Stimulated activated CD8-positive, alpha-beta memory T cell treated with anti-CD3 and anti-CD28 coated beads, Interleukin-7, amount 100 ng/mL, for 4 hours (primary cell): Measurements from ENCODE around the gene YRDC.

Experiments
- DNase-seq, 2 donors: peaks; one replicate each; pipeline ENCODE4 v3.0.0-alpha.2; 2020; ENCODE audit warnings: low read depth in 2 of 2

Gene YRDC

DNA sequence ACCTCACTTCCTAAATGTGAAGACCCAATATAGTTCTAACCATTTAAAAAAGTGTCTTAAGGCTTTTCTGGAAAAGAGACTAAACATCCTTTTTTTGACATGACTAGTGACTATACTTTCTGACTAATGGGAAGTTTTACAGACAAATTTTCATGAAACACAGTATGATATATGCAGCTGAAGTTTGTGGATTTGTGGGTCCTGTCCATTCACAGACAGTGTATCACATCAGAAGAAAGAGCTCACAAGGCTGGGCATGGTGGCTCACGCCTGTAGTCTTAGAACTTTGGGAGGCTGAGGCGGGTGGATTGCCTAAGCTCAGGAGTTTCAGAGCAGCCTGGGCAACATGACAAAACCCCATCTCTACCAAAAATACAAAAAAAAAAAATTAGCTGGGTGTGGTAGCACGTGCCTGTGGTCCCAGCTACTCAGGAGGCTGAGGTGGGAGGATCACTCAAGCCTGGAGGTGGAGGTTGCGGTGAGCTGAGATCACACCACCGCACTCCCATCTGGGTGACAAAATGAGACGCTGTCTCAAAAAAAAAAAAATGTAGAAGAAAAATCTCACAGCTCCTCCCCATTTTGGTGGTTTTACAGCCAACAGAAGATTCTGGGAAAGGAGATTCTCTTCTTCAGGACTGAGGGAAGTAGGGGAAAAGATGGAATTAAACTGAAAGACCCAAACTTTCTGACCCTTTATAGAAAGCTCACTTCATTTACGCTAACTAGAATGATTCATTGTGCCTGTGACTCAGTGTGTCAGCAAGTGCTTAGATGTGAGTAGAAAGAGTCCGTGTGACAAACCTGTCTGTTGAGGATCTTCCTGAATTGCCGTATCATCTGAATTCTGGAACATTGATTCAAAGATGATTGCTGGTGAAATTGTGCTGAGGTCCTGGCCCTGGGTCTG is 15.2 kb upstream of the YRDC start:
- DNase-seq = peak in 1 of 2 donors; percentile 16

GRCh38 chr1:37821481-37821880 is 13.5 kb upstream of the YRDC start:
- DNase-seq = no peak

GRCh38 chr1:37817481-37817880 is 9.5 kb upstream of the YRDC start:
- no peak for DNase-seq

DNA sequence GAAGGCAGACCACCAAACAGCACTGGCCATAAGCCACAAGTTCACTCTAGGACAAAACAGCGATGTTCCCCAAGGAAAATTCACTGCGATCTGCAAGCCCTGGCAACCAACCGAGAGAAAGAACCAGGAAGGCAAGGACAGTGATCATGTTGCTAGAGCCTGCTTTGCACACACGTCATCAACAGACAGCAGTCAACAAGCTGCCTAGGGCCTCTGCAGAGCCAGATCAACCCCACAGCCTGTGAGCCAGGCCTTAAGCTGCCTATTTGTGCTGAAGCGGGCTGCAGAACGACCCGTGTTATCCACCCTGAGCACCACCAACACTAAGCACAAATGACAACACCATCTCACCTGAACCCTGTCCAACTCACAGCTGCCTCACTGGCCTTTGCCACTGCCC is 6.2 kb upstream of the YRDC start:
- DNase-seq = no peak

DNA sequence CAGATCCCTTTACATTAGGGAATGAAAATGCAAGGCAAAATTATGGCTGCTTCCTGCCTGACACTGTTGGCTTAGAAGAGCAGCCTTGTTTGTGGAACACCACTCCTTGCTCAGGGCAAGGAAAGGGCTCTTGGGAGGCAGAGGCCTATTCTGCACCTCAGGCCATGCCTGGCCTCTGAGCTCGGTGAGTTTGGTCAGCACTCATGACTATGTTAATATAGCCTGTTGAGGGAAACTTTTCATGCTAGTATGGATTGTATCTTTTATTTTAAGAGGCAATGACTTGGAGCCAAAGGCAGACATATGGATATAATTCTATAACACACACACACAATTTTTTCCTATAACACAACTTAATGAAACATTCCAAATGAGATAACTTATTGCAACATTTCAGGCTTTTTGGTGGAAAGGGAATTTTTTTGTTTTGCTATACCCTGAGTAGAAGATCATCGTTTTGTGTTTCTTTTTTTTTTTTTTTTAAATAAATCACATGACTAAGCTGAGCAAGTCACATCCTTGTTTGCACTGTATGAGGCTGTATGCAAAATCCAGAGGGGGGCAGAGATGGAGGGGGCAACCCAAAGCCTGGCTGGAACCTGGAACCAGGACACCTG is 5.6 kb upstream of the YRDC start:
- no peak for DNase-seq

- DNase-seq = peak; percentile 33 to 43
Observed at GRCh38 chr1:37811027-37811655, 3.1 kb upstream of the YRDC start.

DNA sequence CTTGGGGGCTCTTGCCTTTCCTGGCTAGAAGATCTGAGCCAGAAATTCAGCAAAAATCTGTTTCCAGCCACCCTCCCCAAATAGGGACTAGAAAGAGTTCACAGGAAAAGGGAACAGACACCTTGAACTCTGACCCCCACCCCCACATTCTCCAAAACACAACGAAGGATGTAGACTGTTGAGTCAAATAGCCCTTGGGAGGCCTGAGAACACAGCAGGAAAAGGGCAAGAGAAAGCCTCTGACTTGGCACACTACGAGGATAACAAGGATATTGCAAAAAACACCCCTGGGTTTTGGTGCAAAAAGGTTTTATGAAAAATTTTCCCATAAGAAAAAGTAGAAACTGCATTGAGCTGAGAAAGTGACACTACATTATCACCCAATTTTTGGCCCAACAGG is 1.9 kb upstream of the YRDC start:
- DNase-seq = no peak

DNA sequence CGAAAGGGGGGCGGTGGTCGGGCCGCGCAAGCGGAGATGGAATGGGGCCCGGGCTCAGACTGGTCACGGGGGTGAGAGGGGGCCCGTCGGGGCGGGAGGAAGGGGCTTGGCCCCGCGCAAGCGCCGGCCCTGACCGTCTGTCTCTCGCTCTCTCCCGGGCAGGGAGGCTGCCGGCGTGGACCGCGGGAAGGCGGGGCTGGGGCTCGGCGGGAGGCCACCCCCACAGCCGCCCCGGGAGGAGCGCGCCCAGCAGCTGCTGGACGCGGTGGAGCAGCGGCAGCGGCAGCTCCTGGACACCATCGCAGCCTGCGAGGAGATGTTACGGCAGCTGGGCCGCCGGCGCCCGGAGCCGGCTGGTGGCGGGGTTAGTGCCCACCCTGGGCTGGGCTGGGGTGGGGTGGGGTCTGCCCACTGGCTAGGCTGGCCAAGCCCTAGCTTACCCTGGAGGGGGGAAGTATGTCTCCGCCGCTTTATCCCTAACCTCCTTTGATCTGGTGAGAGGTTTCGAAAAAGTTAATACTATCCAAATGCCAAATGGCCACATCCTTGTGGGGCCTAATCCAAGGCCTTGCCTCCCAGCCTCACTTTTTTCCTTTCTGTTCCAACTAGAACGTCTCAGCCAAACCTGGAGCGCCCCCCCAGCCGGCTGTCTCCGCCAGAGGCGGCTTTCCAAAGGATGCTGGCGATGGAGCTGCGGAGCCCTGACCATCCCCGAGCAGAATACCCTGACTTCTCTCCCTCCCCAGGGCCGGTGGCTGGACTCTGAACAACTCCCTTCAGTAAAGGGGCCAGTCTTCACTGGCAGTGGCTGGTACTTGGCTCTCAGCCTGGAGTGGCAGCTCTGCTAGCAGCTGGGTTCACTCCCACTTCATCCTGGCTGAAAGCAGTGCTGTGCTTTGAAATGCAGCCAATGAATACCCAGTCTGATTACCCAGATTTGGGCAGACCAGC is 636 bp upstream of the YRDC start:
- no peak for DNase-seq

DNA sequence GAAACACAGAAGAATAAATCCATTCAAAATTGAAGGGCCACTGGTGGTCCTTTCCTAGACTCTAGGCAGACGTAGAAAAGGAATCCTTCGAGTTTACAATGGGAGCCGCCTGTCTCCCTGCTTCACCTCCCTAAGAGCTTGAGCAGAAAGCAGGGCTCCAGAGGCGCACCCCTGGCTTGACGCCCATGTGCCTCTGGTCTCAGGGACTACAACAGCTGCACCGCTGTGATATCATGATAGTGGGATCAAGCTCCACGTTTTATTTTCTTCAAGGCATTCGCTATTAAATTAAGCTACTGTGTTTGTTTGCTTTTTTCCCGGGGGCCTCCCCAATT is 821 bp downstream of the YRDC start:
- no peak for DNase-seq

- DNase-seq = no peak
Observed at GRCh38 chr1:37802439-37802838, 5.6 kb downstream of the YRDC start.

GRCh38 chr1:37797750-37798345 is 10.2 kb downstream of the YRDC start:
- no peak for DNase-seq

DNA sequence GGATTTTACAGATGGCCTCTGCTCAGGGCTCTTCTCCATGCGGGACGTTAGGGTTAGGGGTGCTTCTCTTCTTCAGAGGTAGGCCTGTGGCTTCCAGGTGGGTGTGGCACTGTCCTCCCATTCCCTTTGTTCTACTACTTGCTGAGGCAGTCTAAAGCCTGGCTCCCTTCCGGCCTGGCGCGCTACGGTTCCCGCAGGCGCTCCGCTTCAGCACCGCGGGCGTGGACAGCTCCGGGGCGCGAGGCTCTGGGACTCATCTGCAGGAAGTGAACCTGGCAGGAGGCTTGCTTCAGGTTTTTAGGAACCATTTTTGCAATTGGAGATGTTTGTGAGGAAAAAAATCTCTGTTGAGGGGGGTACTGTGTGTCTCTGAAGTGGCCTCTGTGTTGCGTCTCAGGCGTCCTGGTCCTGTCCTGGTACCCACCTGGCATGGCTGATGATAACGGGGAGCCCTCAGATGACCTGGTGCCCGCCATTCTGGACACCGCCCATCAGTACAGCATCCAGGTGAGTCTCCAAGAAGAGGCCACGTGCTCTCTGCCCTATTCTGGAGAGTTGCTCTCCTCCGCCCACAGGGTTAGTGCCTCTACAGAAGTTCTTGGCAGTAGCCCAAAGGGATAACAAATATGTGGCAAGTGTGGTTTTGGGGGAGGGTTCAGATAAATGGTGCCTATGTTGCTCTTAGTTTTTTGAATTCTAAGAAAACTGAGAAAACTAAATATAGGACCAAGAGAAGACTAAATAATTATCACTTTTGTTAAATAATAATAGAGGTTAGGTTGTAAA is 12.5 kb downstream of the YRDC start:
- no peak for DNase-seq

- DNase-seq = no peak
Observed at GRCh38 chr1:37794372-37795339, 13.4 kb downstream of the YRDC start.

GRCh38 chr1:37793773-37794371 is 14.1 kb downstream of the YRDC start, which contains the start of gene MANEAL:
TSS of gene MANEAL (plus strand) at chr1:37793847. CDS start at chr1:37794183, 336 bp downstream.
- DNase-seq = peak in 1 of 2 donors; percentile 17

DNA sequence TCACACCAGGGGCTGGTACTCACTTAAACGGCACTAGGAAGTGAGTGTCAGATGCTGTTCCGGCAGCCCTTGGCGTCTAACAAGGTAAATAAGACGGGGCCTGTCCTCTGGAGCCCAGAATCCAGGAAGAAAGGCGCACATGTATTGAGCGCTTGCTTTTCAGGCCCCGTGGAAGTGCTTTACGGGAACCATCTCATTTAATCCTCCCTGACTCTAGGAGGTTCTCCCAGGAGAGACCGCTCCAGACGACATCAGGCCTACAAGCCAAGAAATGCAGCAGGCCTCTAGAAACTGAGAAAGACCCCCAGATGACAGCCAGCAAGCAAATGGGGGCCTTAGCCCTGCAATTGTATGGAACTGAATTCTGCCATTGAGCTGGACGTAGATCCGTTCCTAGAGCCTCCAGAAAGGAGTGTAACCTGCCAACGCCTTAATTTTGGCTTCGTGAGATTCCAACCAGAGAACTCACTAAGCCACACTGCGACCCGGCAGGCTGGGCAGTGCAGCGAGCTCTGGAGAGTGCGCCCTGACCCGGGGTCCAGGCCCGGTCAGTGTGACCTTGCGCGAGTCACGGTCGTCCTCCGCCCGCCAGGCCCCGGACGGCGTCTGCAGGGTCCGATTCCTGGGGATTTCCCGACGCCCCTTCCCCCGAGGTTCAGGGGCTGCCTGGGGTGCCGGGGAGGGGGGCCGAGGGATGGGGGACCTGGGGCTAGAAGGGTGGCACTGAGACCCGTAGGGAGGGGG is 14.9 kb downstream of the YRDC start:
- DNase-seq = no peak

DNA sequence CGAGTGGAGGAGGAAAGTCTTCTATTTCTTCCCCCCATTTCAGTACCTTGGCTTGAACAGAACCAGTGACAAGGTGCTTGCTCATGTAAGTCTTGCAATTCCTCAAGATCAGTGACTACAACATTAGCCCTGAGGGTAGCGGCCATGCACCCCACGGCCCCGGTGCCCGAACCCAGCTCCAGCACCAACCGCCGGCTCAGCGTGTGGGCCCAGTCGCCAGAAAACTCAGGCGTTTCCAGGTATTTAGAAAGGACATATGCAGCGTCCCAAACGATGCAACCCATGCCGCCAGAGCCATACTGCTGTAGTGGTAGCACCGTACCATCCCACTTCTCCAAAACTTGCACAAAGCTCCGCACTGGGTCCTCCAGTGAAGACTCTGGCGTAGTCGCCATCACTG is 25.5 kb downstream of the YRDC start:
- DNase-seq = no peak

DNA sequence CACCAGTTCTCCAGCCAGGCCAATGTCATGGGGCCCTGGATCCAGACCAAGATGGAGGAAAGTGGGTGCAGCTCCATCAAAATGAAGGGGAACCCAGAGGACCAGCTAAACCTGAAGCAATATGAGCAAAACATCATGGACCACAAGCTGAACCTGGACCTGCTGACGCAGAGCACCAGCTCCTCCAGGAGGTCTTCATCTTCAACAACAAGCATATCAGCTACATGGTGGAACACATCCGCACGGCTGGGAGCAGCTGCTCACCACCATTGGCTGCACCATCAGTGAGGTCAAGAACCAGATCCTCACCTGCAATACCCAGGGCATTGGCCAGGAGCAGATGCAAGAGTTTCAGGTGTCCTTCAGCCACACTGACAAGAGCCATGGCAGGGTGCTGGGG is 29.4 kb downstream of the YRDC start:
- no peak for DNase-seq

- peak in 1 of 2 donors; percentile 15 for DNase-seq
Observed at GRCh38 chr1:37776946-37777516, 31.0 kb downstream of the YRDC start.
